Measurements from ENCODE around the gene STK10. TPM values are rescaled to one million over a fixed set of nuclear protein-coding genes. Genes with fewer than 3 reads are reported as not detected.

STK10 gene
- polyA plus RNA-seq, 1 experiment = 14.3 TPM

- H3K27me3 ChIP-seq (ENCODE audit: control insufficient read depth, insufficient read depth, low read length) = no peaks in the 10 kb centered on the region
- POLR2A ChIA-PET = no interaction called here
Measured at GRCh38 chr5:172079876-172080275, 108.1 kb downstream of the STK10 start.

GRCh38 chr5:172078726-172079345 lies 109.2 kb downstream of the STK10 start:
- no peak for TF ChIP-seq CTCF (IDR thresholded peaks at IDR 0.05; ENCODE audit: insufficient read depth, low read depth, low read length)
- no peak for DNase-seq (ENCODE audit: low read depth)
- CTCF ChIA-PET = interaction anchor here (0.6 kb wide), 1 partner anchor 19 kb away, joined by 3 read pairs; no protein-coding TSS in a partner anchor
- H3K27me3 ChIP-seq (ENCODE audit: control insufficient read depth, insufficient read depth, low read length) = no peaks in the 10 kb centered on the region
- no peak overlapping the region for H3K4me3 ChIP-seq (ENCODE audit: low read depth, low read length)
- POLR2A ChIA-PET = no interaction called here
- H3K36me3 ChIP-seq (ENCODE audit: control insufficient read depth, insufficient read depth, low read length) = peaks cover 6% of the 10 kb centered on the region

More at GRCh38 chr5:172079876-172080275, 108.1 kb downstream of the STK10 start:
- peaks cover 6% of the 10 kb centered on the region for H3K36me3 ChIP-seq (ENCODE audit: control insufficient read depth, insufficient read depth, low read length)
- no peak for DNase-seq (ENCODE audit: low read depth)
- no peak overlapping the region for H3K4me3 ChIP-seq (ENCODE audit: low read depth, low read length)
- CTCF ChIA-PET = interaction anchor here (1.5 kb wide), 1 partner anchor 109 kb away, joined by 4 read pairs; the partner anchor contains the start of gene STK10
- TF ChIP-seq CTCF (IDR thresholded peaks at IDR 0.05; ENCODE audit: insufficient read depth, low read depth, low read length) = no peak

GRCh38 chr5:172077664-172078425 lies 110.2 kb downstream of the STK10 start:
- CTCF ChIA-PET = interaction anchor here (0.6 to 1.3 kb wide), 2 partner anchors 20 to 110 kb away, joined by 3 to 5 read pairs; partner anchors contain the start of gene STK10
- no peak for DNase-seq (ENCODE audit: low read depth)
- no peaks in the 10 kb centered on the region for H3K27me3 ChIP-seq (ENCODE audit: control insufficient read depth, insufficient read depth, low read length)

GRCh38 chr5:172076761-172077244 lies 111.2 kb downstream of the STK10 start:
- H3K4me3 ChIP-seq (ENCODE audit: low read depth, low read length) = no peak overlapping the region
- CTCF ChIA-PET = interaction anchor here (1.3 kb wide), 1 partner anchor 111 kb away, joined by 5 read pairs; the partner anchor contains the start of gene STK10
- POLR2A ChIA-PET = interaction anchor here (0.6 to 0.7 kb wide), 2 partner anchors 31 to 227 kb away, joined by 3 read pairs; no protein-coding TSS in a partner anchor
- H3K36me3 ChIP-seq (ENCODE audit: control insufficient read depth, insufficient read depth, low read length) = peaks cover 3% of the 10 kb centered on the region
- TF ChIP-seq CTCF (IDR thresholded peaks at IDR 0.05; ENCODE audit: insufficient read depth, low read depth, low read length) = no peak
- no peaks in the 10 kb centered on the region for H3K27me3 ChIP-seq (ENCODE audit: control insufficient read depth, insufficient read depth, low read length)
- DNase-seq (ENCODE audit: low read depth) = peak; percentile 79

More at GRCh38 chr5:172077664-172078425, 110.2 kb downstream of the STK10 start:
- TF ChIP-seq CTCF (IDR thresholded peaks at IDR 0.05; ENCODE audit: insufficient read depth, low read depth, low read length) = no peak
- Histone ChIP-seq H3K36me3 (ENCODE audit: control insufficient read depth, insufficient read depth, low read length) (peaks cover 6% of the 10 kb centered on the region), H3K4me3 (ENCODE audit: low read depth, low read length) (no peak overlapping the region)
- POLR2A ChIA-PET = no interaction called here

- POLR2A ChIA-PET = no interaction called here
- no peak for TF ChIP-seq CTCF (IDR thresholded peaks at IDR 0.05; ENCODE audit: insufficient read depth, low read depth, low read length)
- Histone ChIP-seq H3K4me3 (ENCODE audit: low read depth, low read length) (no peak overlapping the region), H3K36me3 (ENCODE audit: control insufficient read depth, insufficient read depth, low read length) (peaks cover 2% of the 10 kb centered on the region; the same call in 1 of the 2 replicates), H3K27me3 (ENCODE audit: control insufficient read depth, insufficient read depth, low read length) (no peaks in the 10 kb centered on the region)
- CTCF ChIA-PET = interaction anchor here (1.9 kb wide), 1 partner anchor 16 kb away, joined by 6 read pairs; no protein-coding TSS in a partner anchor
- DNase-seq (ENCODE audit: low read depth) = no peak
Measured at GRCh38 chr5:172075656-172076055, 112.4 kb downstream of the STK10 start.

All from BJ (cell line).